ENCODE data around the gene C1orf226. TPM values are rescaled to one million over a fixed set of nuclear protein-coding genes. Genes with fewer than 3 reads are reported as not detected.
A peak's percentile ranks its signal among the peaks of the same experiment; 100 is the strongest.

Gene C1orf226
- total RNA-seq, 2 donors from 2014 or later: 5.1 to 6.2 TPM

DNA sequence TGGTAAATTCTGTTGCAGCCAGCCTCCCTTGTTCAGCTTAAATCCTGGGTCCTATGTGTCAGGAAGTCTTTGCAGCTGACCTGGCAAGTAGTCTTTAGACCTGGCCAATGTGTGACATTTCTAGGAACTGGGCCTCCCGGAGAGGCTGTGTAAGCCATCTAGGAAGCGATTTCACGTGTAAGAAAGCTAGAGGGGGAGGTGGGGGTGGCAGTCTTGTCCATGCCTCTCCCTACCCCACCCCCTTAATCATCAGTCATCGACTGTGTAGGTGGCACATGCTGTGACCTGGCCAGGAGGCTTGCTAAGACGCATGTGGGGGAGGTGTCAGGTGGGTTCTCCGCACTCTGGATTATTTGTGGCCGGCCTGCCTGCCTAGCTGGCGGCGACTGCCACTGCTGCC lies 8.4 kb downstream of the C1orf226 start:
- 78 to 86% methylated on average over 5 to 9 of the region's 9 CpGs for WGBS, 2 experiments (ENCODE audit: insufficient coverage in 1 of 2, insufficient read length in 1 of 2)
- Histone ChIP-seq H3K36me3 (ENCODE audit: control insufficient read depth, insufficient read depth, low read length) (no peaks in the 10 kb centered on the region), H3K4me3 (ENCODE audit: low read length) (no peak overlapping the region), H3K27me3 (ENCODE audit: control insufficient read depth, insufficient read depth, low read length, poor library complexity, severe bottlenecking) (no peaks in the 10 kb centered on the region), H3K27ac (ENCODE audit: low read depth, low read length) (no peak overlapping the region), H3K9ac (ENCODE audit: extremely low read depth, low read length, poor library complexity, severe bottlenecking) (no peak overlapping the region), H3K4me1 (ENCODE audit: control insufficient read depth, insufficient read depth, low read length) (peaks cover 9% of the 10 kb centered on the region), H3K9me3 (ENCODE audit: control insufficient read depth, low read length) (no peaks in the 10 kb centered on the region)
- Mint-ChIP-seq H3K4me1 (peaks cover 35% of the 10 kb centered on the region), H3K4me3 (no peak overlapping the region), H3K36me3 (ENCODE audit: low read depth) (no peaks in the 10 kb centered on the region), H3K27me3 (ENCODE audit: insufficient read depth) (peaks cover 2% of the 10 kb centered on the region), H3K9me3 (no peaks in the 10 kb centered on the region), H3K27ac (no peak overlapping the region)
- peak; percentile 56 for DNase-seq
- TF ChIP-seq, protein P1, sequence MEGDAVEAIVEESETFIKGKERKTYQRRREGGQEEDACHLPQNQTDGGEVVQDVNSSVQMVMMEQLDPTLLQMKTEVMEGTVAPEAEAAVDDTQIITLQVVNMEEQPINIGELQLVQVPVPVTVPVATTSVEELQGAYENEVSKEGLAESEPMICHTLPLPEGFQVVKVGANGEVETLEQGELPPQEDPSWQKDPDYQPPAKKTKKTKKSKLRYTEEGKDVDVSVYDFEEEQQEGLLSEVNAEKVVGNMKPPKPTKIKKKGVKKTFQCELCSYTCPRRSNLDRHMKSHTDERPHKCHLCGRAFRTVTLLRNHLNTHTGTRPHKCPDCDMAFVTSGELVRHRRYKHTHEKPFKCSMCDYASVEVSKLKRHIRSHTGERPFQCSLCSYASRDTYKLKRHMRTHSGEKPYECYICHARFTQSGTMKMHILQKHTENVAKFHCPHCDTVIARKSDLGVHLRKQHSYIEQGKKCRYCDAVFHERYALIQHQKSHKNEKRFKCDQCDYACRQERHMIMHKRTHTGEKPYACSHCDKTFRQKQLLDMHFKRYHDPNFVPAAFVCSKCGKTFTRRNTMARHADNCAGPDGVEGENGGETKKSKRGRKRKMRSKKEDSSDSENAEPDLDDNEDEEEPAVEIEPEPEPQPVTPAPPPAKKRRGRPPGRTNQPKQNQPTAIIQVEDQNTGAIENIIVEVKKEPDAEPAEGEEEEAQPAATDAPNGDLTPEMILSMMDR (conservative IDR thresholded peaks at IDR 0.05): no peak

DNA sequence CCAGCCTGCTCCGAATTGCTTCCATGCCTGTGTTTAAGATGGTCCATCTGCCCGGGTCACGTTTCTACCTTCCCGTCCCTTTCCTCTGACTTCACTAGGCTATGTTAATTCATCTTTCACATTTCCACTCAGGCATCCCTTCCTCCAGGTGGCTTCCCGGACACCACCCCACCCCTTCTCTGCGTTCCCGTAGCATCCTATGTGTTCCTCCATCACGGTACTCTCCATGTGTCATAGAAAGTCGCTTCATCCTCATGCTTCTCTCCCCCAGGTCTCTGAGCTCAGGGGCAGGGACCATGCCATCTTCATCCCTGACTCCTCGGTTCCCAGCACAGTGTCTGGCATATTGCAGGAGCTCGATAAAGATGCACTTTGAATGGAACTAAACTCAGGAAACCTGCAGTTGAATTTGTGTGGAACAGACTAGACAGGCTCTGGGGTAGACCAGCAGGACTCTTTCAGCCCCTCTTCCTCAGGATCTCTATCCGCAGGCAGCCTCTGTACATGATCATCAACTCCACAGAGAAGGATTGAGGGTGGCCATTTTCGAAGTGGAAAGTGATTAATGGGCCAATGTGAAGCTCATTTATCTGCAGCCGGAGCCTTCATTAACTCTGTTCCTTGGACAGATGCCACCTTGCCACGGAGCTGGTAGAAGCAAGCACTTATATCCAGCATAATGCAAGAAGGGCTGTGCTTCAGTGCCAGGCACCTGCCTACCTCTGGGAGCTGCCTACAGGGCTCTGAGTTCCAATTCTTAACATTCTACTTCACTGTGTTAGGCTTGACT lies 9.1 kb downstream of the C1orf226 start:
- Histone ChIP-seq H3K4me3 (ENCODE audit: low read length) (no peak overlapping the region), H3K27ac (ENCODE audit: low read depth, low read length) (no peak overlapping the region), H3K4me1 (ENCODE audit: control insufficient read depth, insufficient read depth, low read length) (peaks cover 9% of the 10 kb centered on the region), H3K9ac (ENCODE audit: extremely low read depth, low read length, poor library complexity, severe bottlenecking) (no peak overlapping the region), H3K9me3 (ENCODE audit: control insufficient read depth, low read length) (no peaks in the 10 kb centered on the region), H3K36me3 (ENCODE audit: control insufficient read depth, insufficient read depth, low read length) (no peaks in the 10 kb centered on the region), H3K27me3 (ENCODE audit: control insufficient read depth, insufficient read depth, low read length, poor library complexity, severe bottlenecking) (no peaks in the 10 kb centered on the region)
- no peaks in the 10 kb centered on the region for H3K36me3 Mint-ChIP-seq (ENCODE audit: low read depth)
- peaks cover 35% of the 10 kb centered on the region for H3K4me1 Mint-ChIP-seq
- H3K9me3 Mint-ChIP-seq: no peaks in the 10 kb centered on the region
- TF ChIP-seq, protein P1 (conservative IDR thresholded peaks at IDR 0.05): no peak
- no peak overlapping the region for H3K27ac Mint-ChIP-seq
- H3K27me3 Mint-ChIP-seq (ENCODE audit: insufficient read depth): peaks cover 2% of the 10 kb centered on the region
- H3K4me3 Mint-ChIP-seq: no peak overlapping the region
- DNase-seq: peak; percentile 31
- WGBS, 2 experiments (ENCODE audit: insufficient coverage in 1 of 2, insufficient read length in 1 of 2): 86 to 91% methylated on average over 13 to 15 of the region's 15 CpGs

DNA sequence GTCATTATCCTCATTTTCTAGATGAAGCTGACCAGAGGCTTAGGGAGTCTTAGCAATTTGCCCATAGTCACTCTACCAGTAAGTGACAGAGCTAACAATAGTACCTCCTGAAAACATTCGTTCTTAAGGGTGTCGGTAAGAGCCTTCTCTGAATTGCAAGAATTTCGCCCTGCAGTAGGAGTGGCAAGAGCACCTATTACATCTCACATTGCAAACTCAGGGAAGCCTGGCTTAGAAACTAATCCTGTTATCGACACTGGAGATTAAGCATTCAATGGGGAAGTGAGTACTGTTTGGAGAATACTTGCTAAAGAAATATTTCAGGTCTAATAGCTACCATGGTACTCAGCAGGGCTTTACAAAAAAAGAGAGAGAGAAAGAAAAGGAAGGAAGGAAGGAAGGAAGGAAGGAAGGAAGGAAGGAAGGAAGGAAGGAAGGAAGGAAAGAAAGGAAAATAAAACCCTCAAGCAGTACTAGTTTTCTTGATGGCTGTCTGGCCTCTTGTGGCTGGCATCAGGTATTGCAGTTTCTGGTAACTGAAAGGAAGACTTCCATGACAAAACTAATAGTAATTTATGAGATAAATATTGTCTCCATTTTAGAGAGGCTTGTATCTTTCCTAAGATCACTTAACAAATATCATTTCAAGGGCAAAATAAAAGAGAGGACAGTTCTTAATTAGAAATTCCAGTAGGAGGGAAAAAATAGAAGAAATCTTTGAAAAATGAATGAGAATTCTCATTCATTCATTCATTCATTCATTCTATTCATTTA lies 10.4 kb downstream of the C1orf226 start:
- Histone ChIP-seq H3K27ac (ENCODE audit: low read depth, low read length) (no peak overlapping the region), H3K36me3 (ENCODE audit: control insufficient read depth, insufficient read depth, low read length) (no peaks in the 10 kb centered on the region), H3K4me3 (ENCODE audit: low read length) (peak overlapping the region; percentile 5), H3K9ac (ENCODE audit: extremely low read depth, low read length, poor library complexity, severe bottlenecking) (no peak overlapping the region), H3K27me3 (ENCODE audit: control insufficient read depth, insufficient read depth, low read length, poor library complexity, severe bottlenecking) (no peaks in the 10 kb centered on the region), H3K9me3 (ENCODE audit: control insufficient read depth, low read length) (peaks cover 10% of the 10 kb centered on the region), H3K4me1 (ENCODE audit: control insufficient read depth, insufficient read depth, low read length) (peaks cover 11% of the 10 kb centered on the region)
- peak; percentile 60 for DNase-seq
- H3K27ac Mint-ChIP-seq: peak overlapping the region; percentile 87
- 19 to 56% methylated on average over 2 to 4 of the region's 4 CpGs for WGBS, 2 experiments (ENCODE audit: insufficient coverage in 1 of 2, insufficient read length in 1 of 2)
- H3K9me3 Mint-ChIP-seq: no peaks in the 10 kb centered on the region
- H3K4me1 Mint-ChIP-seq: peaks cover 35% of the 10 kb centered on the region
- TF ChIP-seq, protein P1 (conservative IDR thresholded peaks at IDR 0.05): peak; percentile 88
- H3K27me3 Mint-ChIP-seq (ENCODE audit: insufficient read depth): peaks cover 14% of the 10 kb centered on the region
- H3K4me3 Mint-ChIP-seq: no peak overlapping the region
- no peaks in the 10 kb centered on the region for H3K36me3 Mint-ChIP-seq (ENCODE audit: low read depth)
